ENCODE results near the gene GALNT1.

The GALNT1 gene

GRCh38 chr18:35755369-35755768 lies 173.8 kb downstream of the GALNT1 start:
- no peaks in the 10 kb centered on the region for H3K4me1 ChIP-seq
- H4K20me1 ChIP-seq = no peaks in the 10 kb centered on the region
- no peak overlapping the region for H3K4me2 ChIP-seq
- H3K27ac ChIP-seq = no peak overlapping the region
- TF ChIP-seq Cebpa-rat (IDR thresholded peaks at IDR 0.05) = no peak
- H3K4me3 ChIP-seq = no peak overlapping the region
- H3K36me3 ChIP-seq = no peaks in the 10 kb centered on the region
- H3K9me3 ChIP-seq = no peaks in the 10 kb centered on the region
- H3K9ac ChIP-seq = no peak overlapping the region
- H3K27me3 ChIP-seq = no peaks in the 10 kb centered on the region

- Histone ChIP-seq H3K36me3 (no peaks in the 10 kb centered on the region), H3K4me3 (no peak overlapping the region), H3K27ac (no peak overlapping the region), H3K9ac (no peak overlapping the region), H3K4me2 (no peak overlapping the region), H3K27me3 (no peaks in the 10 kb centered on the region), H3K4me1 (no peaks in the 10 kb centered on the region), H4K20me1 (no peaks in the 10 kb centered on the region), H3K9me3 (no peaks in the 10 kb centered on the region)
- TF ChIP-seq Cebpa-rat (IDR thresholded peaks at IDR 0.05) = no peak
These were observed 175.1 kb downstream of the GALNT1 start for GRCh38 chr18:35756506-35757117.

Measured in BLaER1 (cell line).